Mesendoderm (in vitro differentiated cells): ENCODE results near the gene RAB8B.

Experiments used
- DNase-seq: peaks from one replicate; pipeline ENCODE4 v3.0.0; 2013
- H2AK5ac ChIP-seq: 2 replicates; pipeline ENCODE4 v1.6.1; 2013; ENCODE audit warnings: low read length, inconsistent platforms
- H2BK120ac ChIP-seq: 2 replicates; pipeline ENCODE4 v1.6.1; 2013; ENCODE audit warnings: low read depth, mild to moderate bottlenecking, low read length, moderate library complexity, mixed read lengths
- H2BK15ac ChIP-seq: replicated peaks from 2 replicates; pipeline ENCODE4 v1.6.1; 2013; ENCODE audit warnings: low read depth, mild to moderate bottlenecking, moderate library complexity
- H2BK5ac ChIP-seq: 2 replicates; pipeline ENCODE4 v1.6.1; 2013; ENCODE audit warnings: low read length, inconsistent platforms
- H3K18ac ChIP-seq: 2 replicates; pipeline ENCODE4 v1.6.1; 2013; ENCODE audit warnings: mild to moderate bottlenecking, low read length, mixed read lengths
- H3K23ac ChIP-seq: one replicate; pipeline ENCODE4 v1.6.1; 2013; ENCODE audit warnings: low read length
- H3K27ac ChIP-seq: 2 replicates; pipeline ENCODE4 v1.5.1; 2013; ENCODE audit warnings: low read depth, mild to moderate bottlenecking, inconsistent platforms, low read length, moderate library complexity
- H3K27me3 ChIP-seq: 2 replicates; pipeline ENCODE4 v1.6.1; 2013; ENCODE audit warnings: low read length, control low read depth, mild to moderate bottlenecking, inconsistent platforms; ENCODE audit not compliant: insufficient read depth, poor library complexity
- H3K36me3 ChIP-seq: 2 replicates; pipeline ENCODE4 v1.6.1; 2013; ENCODE audit warnings: low read length, inconsistent platforms; ENCODE audit not compliant: control insufficient read depth, insufficient read depth
- H3K4ac ChIP-seq: one replicate; pipeline ENCODE4 v1.6.1; 2013; ENCODE audit warnings: low read depth, mild to moderate bottlenecking, low read length, moderate library complexity
- H3K4me1 ChIP-seq: 2 replicates; pipeline ENCODE4 v1.6.1; 2013; ENCODE audit warnings: low read depth, low read length, inconsistent platforms; ENCODE audit not compliant: control insufficient read depth
- H3K4me2 ChIP-seq: 2 replicates; pipeline ENCODE4 v1.6.1; 2013; ENCODE audit warnings: low read length
- H3K4me3 ChIP-seq: 2 replicates; pipeline ENCODE4 v1.5.1; 2013; ENCODE audit warnings: mild to moderate bottlenecking, low read length
- H3K56ac ChIP-seq: one replicate; pipeline ENCODE4 v1.6.1; 2013; ENCODE audit warnings: low read length
- H3K79me1 ChIP-seq: 2 replicates; pipeline ENCODE4 v1.6.1; 2013; ENCODE audit warnings: low read length, inconsistent platforms
- H3K79me2 ChIP-seq: 2 replicates; pipeline ENCODE4 v1.6.1; 2013; ENCODE audit warnings: mild to moderate bottlenecking, low read length; ENCODE audit not compliant: control insufficient read depth, insufficient read depth
- H3K9ac ChIP-seq: 2 replicates; pipeline ENCODE4 v1.6.1; 2013; ENCODE audit warnings: low read length, inconsistent platforms
- H4K5ac ChIP-seq: one replicate; pipeline ENCODE4 v1.6.1; 2013; ENCODE audit warnings: low read length
- H4K8ac ChIP-seq: one replicate; pipeline ENCODE4 v1.6.1; 2013; ENCODE audit warnings: low read depth, mild to moderate bottlenecking, control low read depth, low read length, moderate library complexity
- WGBS: extraction: QIAGEN DNeasy Blood & Tissue Kit; methylation state at CpG from one replicate; pipeline ENCODE4 v1.1.7; 2013; ENCODE audit warnings: low lambda C conversion rate, missing lambda C conversion rate; ENCODE audit not compliant: insufficient coverage; ENCODE audit errors: extremely low coverage; 5-methylcytosine and 5-hydroxymethylcytosine counted together

The RAB8B gene

DNA sequence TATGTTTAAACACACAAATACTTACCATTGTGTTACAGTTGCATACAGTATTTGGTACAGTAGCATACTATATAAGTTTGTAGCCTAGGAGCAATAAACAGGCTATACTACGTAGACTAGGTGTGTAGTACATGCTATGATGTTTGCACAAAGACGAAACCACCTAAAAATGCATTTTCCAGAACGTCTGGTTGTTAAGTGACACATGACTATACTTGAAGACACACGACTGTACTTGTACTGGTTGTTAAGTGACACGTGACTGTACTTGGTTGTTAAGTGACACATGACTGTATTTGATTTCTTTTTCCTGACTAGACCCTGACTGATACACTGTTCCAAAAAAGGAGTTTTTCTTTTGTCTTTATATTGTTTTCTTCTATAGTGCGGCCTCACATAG is 34.1 kb downstream of the RAB8B start:
- DNase-seq = no peak
- H3K23ac ChIP-seq = no peak overlapping the region
- H4K8ac ChIP-seq = no peak overlapping the region
- no peak overlapping the region for H3K27ac ChIP-seq
- H4K5ac ChIP-seq = no peak overlapping the region
- H3K79me2 ChIP-seq = no peaks in the 10 kb centered on the region
- H2BK5ac ChIP-seq = no peak overlapping the region
- H3K9ac ChIP-seq = no peak overlapping the region
- H3K4ac ChIP-seq = no peak overlapping the region
- H3K18ac ChIP-seq = no peak overlapping the region
- H3K4me2 ChIP-seq = no peak overlapping the region
- no peaks in the 10 kb centered on the region for H3K36me3 ChIP-seq
- H3K56ac ChIP-seq = no peak overlapping the region
- H3K27me3 ChIP-seq = no peaks in the 10 kb centered on the region
- no peaks in the 10 kb centered on the region for H3K4me1 ChIP-seq
- H2BK15ac ChIP-seq = no peak overlapping the region
- H3K79me1 ChIP-seq = peaks cover 2% of the 10 kb centered on the region
- no peak overlapping the region for H2AK5ac ChIP-seq
- WGBS = no CpG with 5 or more reads among the region's 6 CpGs
- no peak overlapping the region for H3K4me3 ChIP-seq
- no peak overlapping the region for H2BK120ac ChIP-seq

DNA sequence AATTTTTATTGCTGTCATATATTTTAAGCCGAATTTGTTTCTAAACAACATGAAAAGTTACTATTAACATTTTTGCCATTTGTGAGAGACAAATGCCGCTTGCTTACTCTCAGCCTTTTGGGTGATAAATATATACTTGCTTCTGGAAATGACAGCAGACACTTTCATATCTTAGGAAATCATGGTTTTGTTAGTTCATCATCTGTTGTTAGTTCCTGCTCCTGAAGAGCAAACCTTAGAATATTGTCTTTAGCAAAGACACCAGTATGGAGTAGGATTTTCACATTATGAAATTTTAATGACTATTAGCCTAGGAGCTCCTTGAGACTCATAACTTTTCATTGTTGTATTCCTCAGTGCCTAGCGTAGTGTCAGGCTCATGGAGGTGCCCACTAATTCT is 36.0 kb downstream of the RAB8B start:
- Histone ChIP-seq H3K4ac (no peak overlapping the region), H3K79me2 (no peaks in the 10 kb centered on the region), H3K36me3 (no peaks in the 10 kb centered on the region), H3K56ac (no peak overlapping the region), H3K4me3 (no peak overlapping the region), H4K8ac (no peak overlapping the region), H3K27ac (no peak overlapping the region), H3K23ac (no peak overlapping the region), H3K18ac (no peak overlapping the region), H3K9ac (no peak overlapping the region), H2BK120ac (no peak overlapping the region), H2BK5ac (no peak overlapping the region), H3K79me1 (peaks cover 2% of the 10 kb centered on the region), H3K27me3 (no peaks in the 10 kb centered on the region), H3K4me2 (no peak overlapping the region), H3K4me1 (no peaks in the 10 kb centered on the region), H4K5ac (no peak overlapping the region), H2AK5ac (no peak overlapping the region), H2BK15ac (no peak overlapping the region)
- no CpG with 5 or more reads among the region's 3 CpGs for WGBS
- DNase-seq = no peak

DNA sequence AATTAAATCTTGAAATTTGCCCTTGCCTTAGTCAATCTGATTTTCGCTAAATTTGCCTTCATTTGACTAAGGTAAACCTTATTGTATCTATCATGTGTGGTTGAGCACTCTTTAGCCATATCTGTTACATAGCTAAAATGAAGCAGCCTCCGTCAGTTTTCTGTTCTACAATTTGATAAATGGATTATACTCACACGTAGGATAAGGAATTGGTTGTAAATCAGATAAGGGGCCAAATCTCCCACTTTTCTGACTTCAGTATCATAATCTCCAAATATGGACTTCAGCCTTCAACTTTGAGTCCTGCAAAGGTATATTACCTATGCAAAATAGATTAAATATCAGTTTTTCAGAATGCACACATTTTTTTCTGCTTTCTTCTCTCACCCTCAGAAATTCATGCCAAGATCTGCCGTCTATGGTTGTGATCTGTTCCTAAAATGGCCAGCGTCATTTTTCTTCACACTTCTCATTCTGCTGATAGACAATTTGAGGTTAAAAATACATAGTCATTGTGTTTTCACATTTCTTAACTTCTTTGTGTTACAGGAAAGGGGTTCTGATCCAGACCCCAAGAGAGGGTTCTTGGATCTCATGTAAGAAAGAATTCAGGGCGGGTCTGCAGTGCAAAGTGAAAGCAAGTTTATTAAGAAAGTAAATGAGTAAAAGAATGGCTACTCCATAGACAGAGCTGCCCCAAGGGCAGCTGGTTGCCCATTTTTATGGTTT is 36.9 kb downstream of the RAB8B start:
- no peaks in the 10 kb centered on the region for H3K27me3 ChIP-seq
- no peak overlapping the region for H3K4me3 ChIP-seq
- H3K23ac ChIP-seq = no peak overlapping the region
- no peak overlapping the region for H2BK15ac ChIP-seq
- H3K36me3 ChIP-seq = no peaks in the 10 kb centered on the region
- H3K79me2 ChIP-seq = no peaks in the 10 kb centered on the region
- H3K27ac ChIP-seq = no peak overlapping the region
- no peaks in the 10 kb centered on the region for H3K4me1 ChIP-seq
- no peak overlapping the region for H3K4ac ChIP-seq
- no peak overlapping the region for H2AK5ac ChIP-seq
- WGBS = no CpG with 5 or more reads among the region's 6 CpGs
- no peak overlapping the region for H4K8ac ChIP-seq
- H2BK5ac ChIP-seq = no peak overlapping the region
- no peak overlapping the region for H3K4me2 ChIP-seq
- H3K18ac ChIP-seq = no peak overlapping the region
- DNase-seq = no peak
- peaks cover 2% of the 10 kb centered on the region for H3K79me1 ChIP-seq
- no peak overlapping the region for H4K5ac ChIP-seq
- no peak overlapping the region for H3K9ac ChIP-seq
- H3K56ac ChIP-seq = no peak overlapping the region
- no peak overlapping the region for H2BK120ac ChIP-seq

DNA sequence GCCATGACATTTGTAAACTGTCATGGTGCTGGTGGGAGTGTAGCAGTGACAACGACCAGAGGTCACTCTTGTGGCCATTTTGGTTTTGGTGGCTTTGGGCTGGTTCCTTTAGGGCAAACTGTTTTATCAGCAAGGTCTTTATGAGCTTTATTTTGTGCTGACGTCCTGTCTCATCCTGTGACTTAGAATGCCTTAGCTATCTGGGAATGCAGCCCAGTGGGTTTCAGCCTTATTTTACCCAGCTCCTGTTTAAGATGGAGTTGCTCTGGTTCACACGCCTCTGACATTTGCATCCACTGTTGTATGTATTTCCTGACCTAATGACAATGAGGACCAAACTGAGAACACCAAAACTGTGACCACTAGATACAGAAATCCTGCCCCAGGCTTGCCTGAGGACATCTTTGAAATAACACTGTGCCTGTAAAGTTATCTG is 37.6 kb downstream of the RAB8B start:
- no peak for DNase-seq
- Histone ChIP-seq H4K8ac (no peak overlapping the region), H3K36me3 (no peaks in the 10 kb centered on the region), H2BK15ac (no peak overlapping the region), H2BK5ac (no peak overlapping the region), H3K9ac (no peak overlapping the region), H3K4me2 (no peak overlapping the region), H2AK5ac (no peak overlapping the region), H3K56ac (no peak overlapping the region), H3K79me2 (no peaks in the 10 kb centered on the region), H3K23ac (no peak overlapping the region), H4K5ac (no peak overlapping the region), H3K4ac (no peak overlapping the region), H3K79me1 (no peaks in the 10 kb centered on the region), H3K4me1 (no peaks in the 10 kb centered on the region), H3K27me3 (no peaks in the 10 kb centered on the region), H3K27ac (no peak overlapping the region), H3K18ac (no peak overlapping the region), H3K4me3 (no peak overlapping the region), H2BK120ac (no peak overlapping the region)
- WGBS = no CpG with 5 or more reads among the region's 3 CpGs

DNA sequence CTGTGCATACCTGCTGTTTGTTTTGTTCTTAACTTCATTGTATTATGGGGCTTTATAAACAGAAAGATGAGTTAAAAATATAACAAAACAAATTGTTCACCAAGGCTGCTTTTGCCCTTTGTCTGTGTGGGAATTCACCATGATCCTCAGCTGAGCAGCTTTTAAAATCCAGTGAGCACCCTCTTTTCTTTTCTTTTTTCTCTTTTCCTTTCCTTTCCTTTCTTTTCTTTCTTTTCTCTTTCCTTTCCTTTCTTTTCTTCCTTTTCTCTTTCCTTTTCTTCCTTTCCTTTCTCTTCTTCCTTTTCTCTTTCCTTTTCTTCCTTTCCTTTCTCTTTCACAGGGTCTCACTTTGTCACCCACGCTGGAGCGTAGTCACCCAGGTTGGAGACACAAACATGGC is 38.3 kb downstream of the RAB8B start:
- H3K4ac ChIP-seq = no peak overlapping the region
- no peak overlapping the region for H3K4me3 ChIP-seq
- H3K27ac ChIP-seq = no peak overlapping the region
- H3K4me2 ChIP-seq = no peak overlapping the region
- H2BK5ac ChIP-seq = no peak overlapping the region
- no peaks in the 10 kb centered on the region for H3K4me1 ChIP-seq
- H3K79me2 ChIP-seq = no peaks in the 10 kb centered on the region
- H3K18ac ChIP-seq = no peak overlapping the region
- no peak overlapping the region for H2BK15ac ChIP-seq
- no peaks in the 10 kb centered on the region for H3K27me3 ChIP-seq
- H3K23ac ChIP-seq = no peak overlapping the region
- no peak overlapping the region for H3K9ac ChIP-seq
- H2AK5ac ChIP-seq = no peak overlapping the region
- H2BK120ac ChIP-seq = no peak overlapping the region
- no peak overlapping the region for H3K56ac ChIP-seq
- no peaks in the 10 kb centered on the region for H3K36me3 ChIP-seq
- no peak for DNase-seq
- no peaks in the 10 kb centered on the region for H3K79me1 ChIP-seq
- WGBS = no CpG with 5 or more reads among the region's 2 CpGs
- H4K8ac ChIP-seq = no peak overlapping the region
- H4K5ac ChIP-seq = no peak overlapping the region

DNA sequence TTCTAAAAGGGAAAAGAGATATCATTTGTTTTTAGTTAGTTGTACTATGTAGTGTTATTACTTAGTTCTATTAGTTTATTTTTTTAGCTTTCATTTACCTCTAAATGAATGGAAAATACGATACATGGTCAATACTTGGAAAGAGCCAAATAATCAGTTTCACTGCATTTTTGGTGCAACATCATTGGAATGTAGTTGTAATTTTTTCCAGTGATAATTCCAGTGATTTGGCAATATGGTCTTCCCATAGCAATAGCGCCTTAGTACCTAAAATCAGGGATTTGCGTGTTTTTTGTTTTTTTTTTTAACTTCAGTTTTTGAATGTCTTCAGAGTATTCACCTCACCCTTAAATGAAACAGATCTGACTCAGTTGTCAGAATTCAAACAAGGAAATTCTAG is 41.8 kb downstream of the RAB8B start:
- H3K4me2 ChIP-seq = no peak overlapping the region
- H3K4ac ChIP-seq = no peak overlapping the region
- no peak overlapping the region for H4K8ac ChIP-seq
- H2BK120ac ChIP-seq = no peak overlapping the region
- H3K4me1 ChIP-seq = peaks cover 2% of the 10 kb centered on the region
- no peak overlapping the region for H3K4me3 ChIP-seq
- no peaks in the 10 kb centered on the region for H3K27me3 ChIP-seq
- no peak overlapping the region for H3K27ac ChIP-seq
- no CpG with 5 or more reads among the region's 3 CpGs for WGBS
- no peak overlapping the region for H3K56ac ChIP-seq
- H2BK15ac ChIP-seq = no peak overlapping the region
- DNase-seq = no peak
- H3K36me3 ChIP-seq = no peaks in the 10 kb centered on the region
- peaks cover 2% of the 10 kb centered on the region for H3K79me1 ChIP-seq
- no peak overlapping the region for H3K23ac ChIP-seq
- H3K9ac ChIP-seq = no peak overlapping the region
- no peaks in the 10 kb centered on the region for H3K79me2 ChIP-seq
- no peak overlapping the region for H2AK5ac ChIP-seq
- H4K5ac ChIP-seq = no peak overlapping the region
- no peak overlapping the region for H3K18ac ChIP-seq
- no peak overlapping the region for H2BK5ac ChIP-seq
